ENCODE data around the gene ATG4B.
A peak's percentile ranks its signal among the peaks of the same experiment; 100 is the strongest.
"Not testable (repeated sequence)": the region's sequence is repeated elsewhere in the genome, so short reads cannot be mapped to it uniquely, and the experiment has no call there.

Gene ATG4B

DNA sequence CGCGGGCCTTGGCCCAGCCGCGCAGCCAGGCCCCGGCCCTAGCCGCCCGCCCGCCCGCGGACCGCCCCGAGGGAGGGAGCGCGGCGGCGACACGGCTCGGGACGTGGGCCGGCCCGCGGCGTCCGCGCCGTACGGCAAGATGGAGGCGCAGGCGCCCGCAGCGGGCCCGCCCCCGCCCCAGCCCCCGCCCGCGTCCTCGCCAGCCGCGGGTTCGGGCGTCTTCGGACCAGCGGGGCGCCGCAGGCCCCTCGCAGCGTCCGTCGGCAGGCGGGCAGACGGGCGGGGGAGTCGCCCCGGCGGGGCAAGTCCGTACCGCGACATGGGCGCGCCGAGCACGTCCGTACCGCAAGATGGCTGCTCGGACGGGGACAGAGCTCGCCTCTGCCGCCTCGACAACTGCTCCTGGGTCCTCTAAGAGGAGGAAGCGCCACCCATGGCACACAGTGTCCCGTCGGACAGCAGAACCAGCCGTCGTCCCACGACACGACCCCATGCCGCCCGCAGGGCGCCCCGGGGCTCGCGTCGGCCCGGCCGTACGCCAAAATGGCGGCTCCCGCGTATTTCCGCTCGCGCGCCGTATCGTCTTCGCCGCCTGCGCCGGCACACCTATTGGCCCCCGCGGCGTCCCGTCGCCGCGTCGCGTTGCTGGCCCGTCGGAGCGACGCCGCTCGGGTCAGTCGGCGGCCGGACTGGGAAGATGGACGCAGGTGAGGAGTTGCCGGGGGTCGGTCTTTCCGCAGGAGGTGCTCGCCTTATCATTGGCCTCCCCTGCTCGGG, at the start of gene ATG4B, which contains the start of gene THAP4:
TSS of gene ATG4B (plus strand) at position 676 of the 777 bp plus-strand sequence. CDS start at position 698, 22 bp downstream.
TSS of gene THAP4 (minus strand) at position 141 of the 777 bp plus-strand sequence. CDS start 141 bp downstream, outside the sequence.
- peak; percentile 87 for DNase-seq (ENCODE audit: low spot score)

GRCh38 chr2:241589863-241590262, 47.6 kb upstream of the ATG4B start:
- DNase-seq (ENCODE audit: low spot score), result not testable (repeated sequence)

DNA sequence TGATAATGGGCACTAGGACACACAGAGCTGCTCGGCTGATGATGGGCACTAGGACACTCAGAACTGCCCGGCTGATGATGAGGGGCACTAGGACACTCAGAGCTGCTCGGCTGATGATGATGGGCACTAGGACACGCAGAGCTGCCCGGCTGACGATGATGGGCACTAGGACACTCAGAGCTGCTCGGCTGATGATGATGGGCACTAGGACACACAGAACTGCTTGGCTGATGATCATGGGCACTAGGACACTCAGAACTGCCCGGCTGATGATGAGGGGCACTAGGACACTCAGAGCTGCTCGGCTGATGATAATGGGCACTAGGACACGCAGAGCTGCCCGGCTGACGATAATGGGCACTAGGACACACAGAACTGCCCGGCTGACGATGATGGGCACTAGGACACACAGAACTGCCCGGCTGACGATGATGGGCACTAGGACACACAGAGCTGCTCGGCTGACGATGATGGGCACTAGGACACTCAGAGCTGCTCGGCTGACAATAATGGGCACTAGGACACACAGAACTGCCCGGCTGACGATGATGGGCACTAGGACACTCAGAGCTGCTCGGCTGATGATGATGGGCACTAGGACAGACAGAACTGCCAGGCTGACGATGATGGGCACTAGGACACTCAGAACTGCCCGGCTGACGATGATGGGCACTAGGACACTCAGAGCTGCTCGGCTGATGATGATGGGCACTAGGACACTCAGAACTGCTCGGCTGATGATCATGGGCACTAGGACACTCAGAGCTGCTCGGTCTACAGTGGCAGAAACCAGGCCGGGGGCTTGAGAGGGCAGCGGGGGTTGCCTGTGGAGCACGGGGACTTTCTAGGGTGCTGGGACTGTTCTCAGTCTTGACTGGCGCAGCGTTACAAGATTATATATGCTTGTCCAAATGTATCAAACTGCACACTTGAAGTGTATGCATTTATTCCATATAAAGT, 46.7 kb upstream of the ATG4B start:
- DNase-seq (ENCODE audit: low spot score), result not testable (repeated sequence)

GRCh38 chr2:241592126-241592845, 45.2 kb upstream of the ATG4B start:
- DNase-seq (ENCODE audit: low spot score), result no peak

DNA sequence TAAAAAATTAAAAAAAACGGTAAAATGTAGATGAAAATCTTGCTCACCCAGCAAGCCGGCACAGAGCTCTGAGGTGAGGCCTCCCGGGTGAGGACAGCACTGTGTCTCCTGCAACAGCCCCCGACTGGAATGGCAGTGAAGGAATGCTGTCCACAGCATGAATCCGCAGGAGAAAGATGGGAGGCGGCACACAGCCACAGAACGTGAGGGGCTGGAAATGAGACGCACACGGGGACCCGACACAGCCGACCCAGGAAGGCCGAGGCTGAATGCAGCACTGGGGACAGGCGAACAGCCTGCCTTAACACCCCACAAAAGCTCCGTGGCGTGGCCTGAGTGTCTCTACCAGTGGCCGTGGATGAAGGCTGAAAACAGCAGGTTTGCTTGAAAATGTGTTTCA, 44.2 kb upstream of the ATG4B start:
- DNase-seq (ENCODE audit: low spot score), result no peak

DNA sequence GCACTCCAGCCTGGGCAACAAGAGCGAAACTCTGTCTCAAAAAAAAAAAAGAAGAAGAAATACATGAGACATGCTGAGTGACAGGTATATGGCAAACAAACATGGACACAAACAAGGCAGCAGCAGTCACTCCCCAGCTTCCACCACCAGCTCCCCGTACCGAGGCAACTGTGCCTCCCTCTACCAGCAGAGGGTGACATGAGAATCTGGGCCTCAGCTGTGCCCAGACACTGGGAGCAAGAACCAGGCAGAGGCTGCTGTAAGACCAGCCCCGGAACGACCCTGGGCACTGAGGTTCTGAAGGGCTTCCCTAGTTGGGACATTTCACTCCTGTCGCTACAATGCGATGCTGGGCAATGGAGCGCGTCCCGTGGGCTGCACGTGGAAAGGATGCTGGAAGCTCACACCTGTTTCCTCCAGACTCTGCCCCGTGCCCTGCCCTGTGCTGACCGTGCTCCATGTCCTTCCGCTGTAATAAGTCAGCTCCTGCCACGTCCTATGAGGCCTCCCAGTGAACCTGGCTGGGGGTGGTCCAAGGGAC, 41.8 kb upstream of the ATG4B start:
- no peak for DNase-seq (ENCODE audit: low spot score)

- no peak for DNase-seq (ENCODE audit: low spot score)
Measured at GRCh38 chr2:241597561-241597960, 39.9 kb upstream of the ATG4B start.

DNA sequence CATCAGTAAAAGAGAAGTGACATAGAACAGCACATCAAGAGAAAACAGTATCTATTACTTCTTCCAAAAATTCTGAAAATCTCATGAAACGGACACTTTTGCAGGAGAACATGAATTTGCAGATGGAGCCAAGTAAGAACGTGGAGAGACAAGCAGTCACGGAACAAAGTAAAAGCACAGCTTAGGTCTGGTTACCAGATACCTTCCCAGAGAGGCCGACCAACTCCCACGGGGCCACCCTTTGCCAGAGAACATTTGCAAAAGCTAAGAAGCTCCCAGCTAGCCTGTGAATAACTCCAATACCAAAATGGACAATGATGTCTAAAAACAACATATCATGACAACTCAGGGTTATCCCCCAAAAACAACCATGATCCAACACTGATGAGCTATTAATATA, 39.4 kb upstream of the ATG4B start:
- DNase-seq (ENCODE audit: low spot score), result no peak

DNA sequence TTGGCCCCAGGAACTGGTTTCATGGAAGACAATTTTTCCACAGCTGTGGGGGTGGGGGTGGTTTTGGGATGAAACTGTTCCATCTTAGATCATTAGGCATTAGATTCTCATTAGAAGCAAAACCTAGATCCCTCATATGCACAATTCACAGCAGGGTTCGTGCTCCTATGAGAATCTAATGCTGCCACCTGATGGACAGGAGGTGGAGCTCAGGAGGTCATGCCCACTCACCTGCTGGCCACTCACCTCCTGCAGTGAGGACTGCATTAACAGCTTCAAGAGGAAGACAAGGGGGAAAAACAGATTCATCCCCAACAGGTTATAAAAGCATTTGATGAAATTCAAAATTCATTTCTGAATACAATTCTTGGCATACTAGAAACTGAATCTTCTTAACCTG, 39.0 kb upstream of the ATG4B start:
- no peak for DNase-seq (ENCODE audit: low spot score)

GRCh38 chr2:241599615-241600014, 37.9 kb upstream of the ATG4B start:
- DNase-seq (ENCODE audit: low spot score), result no peak

DNA sequence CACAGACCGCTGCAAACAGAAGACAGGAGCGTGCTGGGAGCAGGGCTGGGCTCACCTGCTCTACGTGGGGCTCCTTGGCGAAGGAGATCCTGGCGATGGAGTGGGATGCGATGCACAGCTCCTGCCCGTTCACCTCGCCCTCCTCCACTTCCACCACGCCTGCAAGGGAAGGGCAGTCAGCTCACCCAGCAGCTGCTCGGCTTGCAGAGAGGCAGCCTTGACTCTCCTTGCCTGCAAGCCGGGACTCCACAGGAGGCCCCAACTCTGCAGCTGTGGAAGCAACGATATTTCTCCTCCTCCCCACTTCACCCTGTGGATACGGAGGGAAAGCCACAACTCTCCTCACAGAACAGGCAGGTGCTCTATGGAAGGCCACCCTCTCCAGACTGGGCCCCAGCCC, 35.7 kb upstream of the ATG4B start:
- no peak for DNase-seq (ENCODE audit: low spot score)

- no peak for DNase-seq (ENCODE audit: low spot score)
Measured at GRCh38 chr2:241602720-241603119, 34.8 kb upstream of the ATG4B start.

GRCh38 chr2:241603686-241604085, 33.8 kb upstream of the ATG4B start:
- no peak for DNase-seq (ENCODE audit: low spot score)

DNA sequence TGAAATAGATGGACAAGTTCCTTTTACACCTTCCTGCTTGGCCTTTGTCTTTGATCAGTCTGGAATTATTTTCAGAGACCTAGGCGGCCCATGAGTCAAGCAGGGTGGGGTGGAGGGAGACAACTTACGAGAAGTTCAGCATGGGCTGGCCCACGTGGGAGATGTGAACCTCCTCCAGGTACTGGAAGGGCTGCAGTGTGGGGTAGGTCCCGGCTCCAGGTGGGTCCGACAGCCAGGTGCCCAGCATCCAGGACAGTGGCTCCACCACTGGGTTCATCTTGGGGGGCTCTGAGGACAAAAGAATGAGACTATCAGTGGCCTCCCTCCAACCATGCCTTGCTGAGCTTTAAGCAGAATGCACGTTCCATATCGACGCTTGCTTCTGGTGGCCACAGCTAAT, 31.3 kb upstream of the ATG4B start:
- DNase-seq (ENCODE audit: low spot score), result no peak

- no peak for DNase-seq (ENCODE audit: low spot score)
Measured at GRCh38 chr2:241607162-241607885, 30.2 kb upstream of the ATG4B start.

DNA sequence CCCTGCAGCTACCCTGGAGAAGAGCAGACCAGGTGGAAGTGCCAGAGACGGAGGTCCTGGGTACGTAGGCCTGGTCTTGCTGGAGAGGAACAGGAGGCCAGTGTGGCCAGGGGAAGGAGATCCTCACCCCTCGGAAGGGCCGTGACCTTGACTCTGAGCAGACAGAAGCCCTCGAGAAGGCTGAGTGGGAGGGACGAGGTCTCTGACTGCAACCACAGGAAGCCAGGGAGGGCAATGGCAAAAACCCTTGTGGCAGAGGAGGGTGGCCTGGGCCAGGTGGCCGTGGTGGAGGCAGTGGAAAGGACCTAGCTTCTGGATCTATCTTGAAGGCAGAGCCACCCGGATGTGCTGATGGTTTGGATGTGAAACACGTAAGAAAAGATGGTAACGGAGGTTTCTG, 28.6 kb upstream of the ATG4B start:
- no peak for DNase-seq (ENCODE audit: low spot score)

GRCh38 chr2:241609859-241610793, 27.4 kb upstream of the ATG4B start:
- DNase-seq (ENCODE audit: low spot score), result peak; percentile 70

GRCh38 chr2:241611062-241611461, 26.4 kb upstream of the ATG4B start:
- no peak for DNase-seq (ENCODE audit: low spot score)

- DNase-seq (ENCODE audit: low spot score), result no peak
Measured at GRCh38 chr2:241612156-241613016, 25.1 kb upstream of the ATG4B start.
